H1 (cell line): ENCODE data around the gene GCFC2. TPM values are rescaled to one million over a fixed set of nuclear protein-coding genes. Genes with fewer than 3 reads are reported as not detected.
A peak's percentile ranks its signal among the peaks of the same experiment; 100 is the strongest.

ENCODE experiments used
- CTCF ChIA-PET: fragments of 300-600 bp; sonication (Branson Sonifier 250); formaldehyde crosslinking; loops from one replicate; lab custom pipeline; 2021; ENCODE audit not compliant: partially characterized antibody; lab: Charles Lee
- POLR2A ChIA-PET: fragments of 300-600 bp; sonication (Branson Sonifier 250); formaldehyde crosslinking; loops from one replicate; lab custom pipeline; 2021; ENCODE audit warnings: inconsistent platforms; ENCODE audit not compliant: partially characterized antibody; lab: Charles Lee
- DNase-seq, 2 experiments: peaks; one replicate each; pipeline versions ENCODE4 v3.0.0 to v3.0.0-alpha.2; 2010 to 2022; ENCODE audit warnings: low spot score in 2 of 2, low read depth in 1 of 2, mixed read lengths in 1 of 2
- FAIRE-seq: peaks from 2 replicates; lab custom pipeline; 2011; peaks lifted over from hg19 to GRCh38; lab: Jason Lieb, UNC
- H2AFZ ChIP-seq: 2 replicates; pipeline ENCODE4 v1.8.1; 2012; ENCODE audit warnings: low read length, inconsistent platforms
- H2AK5ac ChIP-seq: 2 replicates; pipeline ENCODE4 v1.6.1; 2013; ENCODE audit warnings: low read depth, low read length
- H2BK120ac ChIP-seq: replicated peaks from 2 replicates; pipeline ENCODE3; 2013; ENCODE audit warnings: low read depth, low read length, inconsistent platforms
- H2BK12ac ChIP-seq: 2 replicates; pipeline ENCODE4 v1.6.1; 2013; ENCODE audit warnings: low read depth, low read length
- H2BK15ac ChIP-seq: 2 replicates; pipeline ENCODE4 v1.6.1; 2013; ENCODE audit warnings: low read length
- H2BK20ac ChIP-seq: 2 replicates; pipeline ENCODE4 v1.6.1; 2013; ENCODE audit warnings: low read length
- H2BK5ac ChIP-seq: 2 replicates; pipeline ENCODE4 v1.6.1; 2013; ENCODE audit warnings: low read depth, low read length
- H3K14ac ChIP-seq: 2 replicates; pipeline ENCODE4 v1.6.1; 2013; ENCODE audit warnings: inconsistent platforms; ENCODE audit not compliant: insufficient read length
- H3K18ac ChIP-seq: 2 replicates; pipeline ENCODE4 v1.6.1; 2013; ENCODE audit warnings: low read length; ENCODE audit errors: extremely low read depth
- H3K23ac ChIP-seq: 2 replicates; pipeline ENCODE4 v1.6.1; 2013; ENCODE audit warnings: inconsistent platforms; ENCODE audit not compliant: insufficient read length
- H3K23me2 ChIP-seq: 2 replicates; pipeline ENCODE4 v1.6.1; 2013; ENCODE audit warnings: low read depth, low read length
- H3K27ac ChIP-seq: 2 replicates; pipeline ENCODE4 v1.6.1; 2011; ENCODE audit warnings: low read depth, low read length, inconsistent platforms
- H3K27me3 ChIP-seq, 4 experiments: replicated peaks in 1 of 4; 1 replicate in 1 of 4; 2 replicates in 3 of 4; pipeline versions ENCODE4 v1.6.1 to v1.8.1; 2011 to 2013; ENCODE audit warnings: low read length in 3 of 4, mild to moderate bottlenecking in 3 of 4, inconsistent platforms in 2 of 4, mixed read lengths in 2 of 4, moderate library complexity in 1 of 4; ENCODE audit not compliant: control insufficient read depth in 3 of 4, insufficient read depth in 3 of 4; ENCODE audit errors: extremely low read depth in 1 of 4
- H3K36me3 ChIP-seq, 4 experiments: 2 replicates each; pipeline versions ENCODE4 v1.6.1 to v1.8.1; 2011 to 2013; ENCODE audit warnings: mild to moderate bottlenecking in 4 of 4, low read length in 3 of 4, moderate library complexity in 2 of 4, control low read depth in 1 of 4, inconsistent platforms in 1 of 4; ENCODE audit not compliant: insufficient read depth in 4 of 4, control insufficient read depth in 2 of 4
- H3K4ac ChIP-seq: replicated peaks from 2 replicates; pipeline ENCODE3; 2013; ENCODE audit warnings: low read length, low read depth, mixed read lengths, inconsistent platforms; ENCODE audit not compliant: insufficient read length
- H3K4me1 ChIP-seq, 4 experiments: replicated peaks in 1 of 4; 1 replicate in 1 of 4; 2 replicates in 3 of 4; pipeline versions ENCODE4 v1.6.1 to v1.8.1; 2011 to 2013; ENCODE audit warnings: low read length in 3 of 4, inconsistent platforms in 2 of 4, mixed read lengths in 1 of 4; ENCODE audit not compliant: insufficient read depth in 4 of 4, control insufficient read depth in 3 of 4
- H3K4me2 ChIP-seq, 2 experiments: 2 replicates each; pipeline versions ENCODE4 v1.6.1 to v1.8.1; 2011 to 2013; ENCODE audit warnings: low read depth in 2 of 2, low read length in 2 of 2, control low read depth in 1 of 2, inconsistent platforms in 1 of 2, mild to moderate bottlenecking in 1 of 2; ENCODE audit not compliant: insufficient read depth in 1 of 2
- H3K4me3 ChIP-seq, 4 experiments: fragments of 200-600, 300-600 bp in 1 of 4; sonication (generic), shearing (Covaris generic), sonication (Bioruptor Twin) in 1 of 4; 2 replicates each; pipeline versions ENCODE4 v1.5.1 to v1.8.1; 2011 to 2016; ENCODE audit warnings: low read length in 4 of 4, low read depth in 3 of 4, control low read depth in 2 of 4, inconsistent platforms in 2 of 4, mild to moderate bottlenecking in 2 of 4, mixed read lengths in 1 of 4, moderate library complexity in 1 of 4; ENCODE audit not compliant: insufficient read depth in 2 of 4; ENCODE audit errors: extremely low read depth in 1 of 4
- H3K56ac ChIP-seq: replicated peaks from 2 replicates; pipeline ENCODE3; 2013; ENCODE audit warnings: low read depth, mild to moderate bottlenecking, mixed read lengths, low read length, inconsistent platforms; ENCODE audit not compliant: insufficient read length
- H3K79me1 ChIP-seq: 2 replicates; pipeline ENCODE4 v1.6.1; 2013; ENCODE audit warnings: low read depth, low read length, control low read depth
- H3K79me2 ChIP-seq, 2 experiments: 2 replicates each; pipeline versions ENCODE4 v1.6.1 to v1.8.1; 2012 to 2013; ENCODE audit warnings: low read length in 2 of 2, mild to moderate bottlenecking in 2 of 2, inconsistent platforms in 1 of 2; ENCODE audit not compliant: insufficient read depth in 2 of 2, control insufficient read depth in 1 of 2
- H3K9ac ChIP-seq, 4 experiments: replicated peaks in 1 of 4; 1 replicate in 1 of 4; 2 replicates in 3 of 4; pipeline versions ENCODE4 v1.6.1 to v1.8.1; 2011 to 2013; ENCODE audit warnings: low read depth in 3 of 4, low read length in 3 of 4, control low read depth in 2 of 4, mild to moderate bottlenecking in 2 of 4, moderate library complexity in 2 of 4, inconsistent platforms in 1 of 4; ENCODE audit errors: extremely low read depth in 1 of 4
- H3K9me3 ChIP-seq, 2 experiments: 2 replicates each; pipeline versions ENCODE4 v1.6.1 to v1.8.1; 2012 to 2013; ENCODE audit warnings: mild to moderate bottlenecking in 2 of 2, moderate library complexity in 2 of 2, control low read depth in 1 of 2, inconsistent platforms in 1 of 2, low read depth in 1 of 2, low read length in 1 of 2, mixed read lengths in 1 of 2; ENCODE audit not compliant: insufficient read depth in 2 of 2
- H4K20me1 ChIP-seq, 2 experiments: replicated peaks in 1 of 2; 2 replicates each; pipeline versions ENCODE3 to v1.8.1; 2011 to 2013; ENCODE audit warnings: inconsistent platforms in 2 of 2, low read length in 2 of 2, mild to moderate bottlenecking in 1 of 2; ENCODE audit not compliant: insufficient read depth in 2 of 2, control insufficient read depth in 1 of 2
- H4K5ac ChIP-seq: 2 replicates; pipeline ENCODE4 v1.6.1; 2013; ENCODE audit warnings: low read length, low read depth, mixed read lengths, inconsistent platforms; ENCODE audit not compliant: insufficient read length
- H4K8ac ChIP-seq: 2 replicates; pipeline ENCODE4 v1.8.0; 2013; ENCODE audit warnings: mild to moderate bottlenecking, moderate library complexity, low read length, inconsistent platforms; ENCODE audit not compliant: insufficient read depth; ENCODE audit errors: extremely low read depth
- H4K91ac ChIP-seq: replicated peaks from 2 replicates; pipeline ENCODE3; 2013; ENCODE audit warnings: low read length, mixed read lengths, inconsistent platforms; ENCODE audit not compliant: insufficient read length
- BACH1 ChIP-seq: IDR thresholded peaks from 2 replicates; pipeline ENCODE4 v1.6.1; 2012; ENCODE audit warnings: low read length, improper control_type of control experiment
- CBX5 ChIP-seq: fragments of 300-800, 300-1000 bp; sonication (generic); IDR thresholded peaks from 2 replicates; pipeline ENCODE4 v1.7.1; 2016; ENCODE audit warnings: antibody characterized with exemption, low read length, low read depth
- KDM1A ChIP-seq: fragments of 200-600, 300-600 bp; sonication (generic); IDR thresholded peaks from 2 replicates; pipeline ENCODE4 v1.7.1; 2016; ENCODE audit warnings: mild to moderate bottlenecking, low read length, borderline replicate concordance
- NANOG ChIP-seq: IDR thresholded peaks from 2 replicates; pipeline ENCODE4 v1.6.1; 2011; ENCODE audit warnings: low read length, low read depth, mild to moderate bottlenecking, inconsistent platforms; ENCODE audit not compliant: insufficient read depth, poor library complexity, severe bottlenecking
- POU5F1 ChIP-seq: IDR thresholded peaks from 2 replicates; pipeline ENCODE4 v1.6.1; 2011; ENCODE audit warnings: low read depth, mild to moderate bottlenecking, low read length, moderate library complexity
- RAD21 ChIP-seq, 2 experiments: IDR thresholded peaks in 1 of 2; conservative IDR thresholded peaks in 1 of 2; 2 replicates each; pipeline ENCODE4 v1.6.1; 2011; ENCODE audit warnings: low read depth in 2 of 2, low read length in 2 of 2, improper control_type of control experiment in 1 of 2, inconsistent platforms in 1 of 2, mild to moderate bottlenecking in 1 of 2, moderate library complexity in 1 of 2
- RFX5 ChIP-seq: IDR thresholded peaks from 2 replicates; pipeline ENCODE4 v1.6.1; 2011; ENCODE audit warnings: low read depth, low read length, improper control_type of control experiment, borderline replicate concordance
- RNF2 ChIP-seq: fragments of 200-900, 300-1000 bp; sonication (generic); IDR thresholded peaks from 2 replicates; pipeline ENCODE4 v1.7.1; 2016; ENCODE audit warnings: borderline replicate concordance, low read depth, mild to moderate bottlenecking, antibody characterized with exemption, low read length; ENCODE audit not compliant: poor library complexity, severe bottlenecking; ENCODE audit errors: missing control alignments
- SIN3A ChIP-seq, 2 experiments: IDR thresholded peaks in 1 of 2; conservative IDR thresholded peaks in 1 of 2; 2 replicates each; pipeline ENCODE4 v1.6.1; 2011 to 2012; ENCODE audit warnings: low read length in 2 of 2, improper control_type of control experiment in 1 of 2, low read depth in 1 of 2, mild to moderate bottlenecking in 1 of 2
- TAF7 ChIP-seq: optimal IDR thresholded peaks from 2 replicates; pipeline ENCODE3; 2011; ENCODE audit warnings: low read depth, mild to moderate bottlenecking, inconsistent platforms, low read length, moderate library complexity, borderline replicate concordance
- TBP ChIP-seq: IDR thresholded peaks from 2 replicates; pipeline ENCODE4 v1.6.1; 2011; ENCODE audit warnings: low read depth, low read length, improper control_type of control experiment
- TEAD4 ChIP-seq: IDR thresholded peaks from 2 replicates; pipeline ENCODE4 v1.6.1; 2012; ENCODE audit warnings: low read depth, low read length, inconsistent platforms, mixed read lengths
- WGBS, 2 experiments: shearing (Covaris generic) in 1 of 2; methylation state at CpG; one replicate each; pipeline versions ENCODE4 v1.1.6 to v1.1.7; 2013 to 2015; ENCODE audit warnings: low lambda C conversion rate in 2 of 2, mixed read lengths in 2 of 2, inconsistent platforms in 1 of 2, low coverage in 1 of 2, missing lambda C conversion rate in 1 of 2; ENCODE audit not compliant: insufficient replicate concordance in 2 of 2, insufficient coverage in 1 of 2, insufficient read length in 1 of 2; ENCODE audit errors: extremely low coverage in 1 of 2, missing lambda C conversion rate in 1 of 2; 5-methylcytosine and 5-hydroxymethylcytosine counted together
- polyA plus RNA-seq, 7 experiments: library from polyadenylated mRNA; depleted of rRNA in 3 of 7; stranded (reverse) in 5 of 7; unstranded in 2 of 7; fragments of >200 nt in 5 of 7; fragments of 200-250 nt in 2 of 7; gene quantifications; 1 replicate in 5 of 7; 2 replicates in 1 of 7; 4 replicates in 1 of 7; pipeline versions ENCODE4 v1.2.1 to v1.2.3, GENCODE V29; 2011 to 2013; ENCODE audit warnings: missing spikeins in 2 of 7, mixed read lengths in 2 of 7
- total RNA-seq: library from RNA; stranded (reverse); fragmentation: NEBNext Ultra II Directional; extraction: Animal tissue kit (Norgen Biotek cat#: 25700); gene quantifications from 2 replicates; pipeline ENCODE4 v1.2.1, GENCODE V29; 2021

GCFC2 gene
- total and polyA plus RNA-seq, 2 of the 8 experiments (the other 6 are each of a cell fraction or from before 2014, with no cell fraction given): 5.6 to 19.1 TPM

DNA sequence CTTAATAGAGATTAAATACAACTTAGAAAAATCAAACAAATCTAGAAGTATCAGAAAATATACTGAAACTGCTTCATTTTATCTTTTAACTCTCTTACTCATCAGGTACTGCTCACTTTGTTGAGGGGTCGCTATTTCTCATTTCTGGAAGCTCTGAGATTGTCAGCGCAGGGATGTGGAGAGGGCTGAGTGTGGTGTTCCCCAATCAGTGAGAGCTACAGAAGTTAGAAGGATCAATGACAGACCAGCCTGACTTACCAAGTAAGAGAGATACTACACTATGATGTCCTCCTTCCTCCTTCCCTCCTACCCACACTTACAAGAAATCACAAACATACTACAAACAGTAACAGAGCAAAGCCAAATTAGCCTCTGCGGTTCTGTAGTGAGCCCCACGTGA lies 8.1 kb downstream of the GCFC2 start:
- no peak overlapping the region for H3K4ac ChIP-seq
- peaks cover 2 to 74% (median 19%) of the 10 kb centered on the region in 4 experiments; a peak in 5 of 8 replicates for H3K36me3 ChIP-seq
- H2BK5ac ChIP-seq: no peak overlapping the region
- ChIA-PET CTCF (no interaction called here), POLR2A (no interaction called here)
- DNase-seq: no peak
- H3K56ac ChIP-seq: no peak overlapping the region
- H3K23ac ChIP-seq: no peak overlapping the region
- TF ChIP-seq TEAD4 (no peak), POU5F1 (no peak), TAF7 (no peak), NANOG (no peak), BACH1 (no peak), RFX5 (no peak), TBP (no peak), CBX5 (no peak), KDM1A (no peak), RNF2 (no peak), SIN3A (conservative IDR thresholded peaks at IDR 0.05 in 1 of 2, IDR thresholded peaks at IDR 0.05 in 1 of 2; ENCODE audit: low read depth in 1 of 2, low read length in 2 of 2) (no peak), RAD21 (IDR thresholded peaks at IDR 0.05 in 1 of 2, conservative IDR thresholded peaks at IDR 0.05 in 1 of 2; ENCODE audit: low read depth in 2 of 2, low read length in 2 of 2) (no peak)
- peaks cover 0 to 2% of the 10 kb centered on the region in 2 experiments; a peak in 2 of 4 replicates for H3K79me2 ChIP-seq
- 99% methylated on average over 4 of the region's 4 CpGs; no CpG with 5 or more reads in 1 of the 2 experiments for WGBS, 2 experiments
- H4K20me1 ChIP-seq: no peaks in the 10 kb centered on the region
- H2AK5ac ChIP-seq: no peak overlapping the region
- no peak overlapping the region for H3K4me2 ChIP-seq
- H3K79me1 ChIP-seq: no peaks in the 10 kb centered on the region
- H4K91ac ChIP-seq: no peak overlapping the region
- no peak for FAIRE-seq
- H3K4me1 ChIP-seq: no peaks in the 10 kb centered on the region
- no peak overlapping the region for H3K18ac ChIP-seq
- peak overlapping the region in 1 of 4 experiments; percentile 43; a peak in 1 of 7 replicates for H3K9ac ChIP-seq
- no peak overlapping the region for H4K8ac ChIP-seq
- no peak overlapping the region for H4K5ac ChIP-seq
- no peaks in the 10 kb centered on the region for H3K9me3 ChIP-seq
- no peak overlapping the region for H3K14ac ChIP-seq
- H3K27ac ChIP-seq: no peak overlapping the region
- H2BK12ac ChIP-seq: no peak overlapping the region
- H2AFZ ChIP-seq: no peak overlapping the region
- H2BK15ac ChIP-seq: no peak overlapping the region
- no peak overlapping the region for H2BK120ac ChIP-seq
- H2BK20ac ChIP-seq: no peak overlapping the region
- no peaks in the 10 kb centered on the region for H3K23me2 ChIP-seq
- no peak overlapping the region for H3K4me3 ChIP-seq
- H3K27me3 ChIP-seq: no peaks in the 10 kb centered on the region
